GM12878 (cell line): ENCODE measurements around the gene VPS13C.

Experiments used
- ATF2 ChIP-seq: IDR thresholded peaks from 2 replicates; pipeline ENCODE4 v1.6.1; 2012; ENCODE audit warnings: low read length, inconsistent platforms
- MTA2 ChIP-seq: fragments of 450-650 bp; IDR thresholded peaks from 2 replicates; pipeline ENCODE4 v1.6.1; 2016; ENCODE audit warnings: low read depth, mild to moderate bottlenecking, moderate library complexity
- TF ChIP-seq, protein P1 (sequence below): fragments of 450-650 bp; IDR thresholded peaks from 2 replicates; pipeline ENCODE4 v1.6.1; 2014; ENCODE audit warnings: mild to moderate bottlenecking

DNA sequence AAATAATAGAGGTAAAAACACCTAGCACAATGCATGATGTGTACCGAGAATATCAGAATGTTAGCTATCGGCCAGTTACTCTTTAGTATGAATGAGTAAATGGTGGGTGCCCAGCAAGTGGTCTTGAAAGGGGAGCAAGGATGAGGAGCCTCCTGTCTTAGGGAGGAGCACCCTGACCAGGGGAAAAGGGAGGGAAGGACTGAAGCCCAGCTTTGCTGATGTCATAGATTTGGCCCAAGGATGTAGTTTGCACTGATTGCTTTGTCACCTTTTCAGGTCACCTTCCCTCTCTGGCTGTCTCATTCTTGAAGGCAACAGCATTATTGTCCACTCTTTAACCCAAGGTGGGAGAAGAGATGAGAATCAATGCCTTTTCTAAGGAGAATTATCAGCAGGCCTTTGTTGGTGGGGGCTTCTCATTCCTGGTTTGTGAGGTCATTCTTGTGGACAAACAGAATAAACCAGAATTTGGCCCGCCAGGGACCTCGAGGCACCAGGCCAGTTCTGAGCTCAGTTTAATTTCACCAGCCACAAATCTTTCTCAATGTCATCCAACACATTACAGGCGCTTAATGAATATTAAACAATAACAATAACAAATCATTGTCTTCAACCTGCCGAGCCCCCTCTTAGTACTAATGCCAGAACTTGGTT is 231.3 kb downstream of the VPS13C start:
- TF ChIP-seq ATF2 (no peak), MTA2 (no peak)
- TF ChIP-seq, protein P1, sequence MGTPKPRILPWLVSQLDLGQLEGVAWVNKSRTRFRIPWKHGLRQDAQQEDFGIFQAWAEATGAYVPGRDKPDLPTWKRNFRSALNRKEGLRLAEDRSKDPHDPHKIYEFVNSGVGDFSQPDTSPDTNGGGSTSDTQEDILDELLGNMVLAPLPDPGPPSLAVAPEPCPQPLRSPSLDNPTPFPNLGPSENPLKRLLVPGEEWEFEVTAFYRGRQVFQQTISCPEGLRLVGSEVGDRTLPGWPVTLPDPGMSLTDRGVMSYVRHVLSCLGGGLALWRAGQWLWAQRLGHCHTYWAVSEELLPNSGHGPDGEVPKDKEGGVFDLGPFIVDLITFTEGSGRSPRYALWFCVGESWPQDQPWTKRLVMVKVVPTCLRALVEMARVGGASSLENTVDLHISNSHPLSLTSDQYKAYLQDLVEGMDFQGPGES = no peak
